Measurements from ENCODE around the gene CTIF.

The CTIF gene

DNA sequence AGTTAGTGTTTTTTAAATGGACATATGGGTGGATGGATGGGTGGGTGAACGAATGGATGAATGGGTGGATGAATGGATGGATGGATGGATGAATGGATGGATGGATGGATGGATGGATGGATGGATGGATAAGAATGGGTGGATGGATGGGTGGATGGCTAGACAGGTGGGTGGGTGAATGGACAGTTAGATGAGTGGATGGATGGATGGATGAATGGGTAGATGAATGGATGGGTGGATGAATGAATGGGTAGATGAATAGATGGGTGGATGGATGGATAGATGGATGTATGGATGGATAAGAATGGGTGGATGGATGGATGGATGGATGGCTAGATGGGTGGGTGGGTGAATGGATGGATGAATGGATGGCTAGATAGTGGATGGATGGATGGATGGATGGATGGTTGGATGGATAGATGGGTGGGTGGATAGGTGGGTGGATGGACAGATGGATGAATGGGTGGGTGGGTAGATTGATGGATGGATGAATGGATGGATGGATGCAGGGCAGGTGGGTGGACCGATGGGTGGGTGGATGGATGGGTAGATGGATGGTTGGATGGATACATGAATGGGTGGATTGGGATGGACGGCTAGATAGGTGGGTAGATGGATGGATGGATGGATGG is 64.0 kb downstream of the CTIF start:
- DNase-seq (ENCODE audit: low read depth), result no peak

DNA sequence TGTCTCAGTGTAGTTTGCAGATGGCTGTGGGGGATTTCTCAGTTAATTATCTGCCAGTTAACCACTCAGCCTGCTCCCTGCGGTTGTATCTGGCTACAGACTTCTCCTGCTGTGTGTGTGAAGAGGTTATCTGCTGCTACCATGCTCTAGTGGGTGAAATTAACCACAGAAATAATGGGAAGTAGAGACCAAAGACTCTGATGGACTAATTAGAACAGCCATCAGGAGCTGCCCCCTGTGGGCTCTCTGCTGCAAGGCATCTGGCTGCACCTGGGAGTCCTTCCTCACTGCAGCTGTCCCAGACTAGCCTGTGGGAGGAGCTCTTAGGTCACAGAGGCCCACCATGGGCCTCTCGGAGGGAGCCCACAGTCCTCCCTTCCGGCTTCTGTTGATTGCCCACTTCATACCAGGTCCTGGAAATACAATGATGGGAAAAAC is 66.6 kb downstream of the CTIF start:
- DNase-seq (ENCODE audit: low read depth), result no peak

DNA sequence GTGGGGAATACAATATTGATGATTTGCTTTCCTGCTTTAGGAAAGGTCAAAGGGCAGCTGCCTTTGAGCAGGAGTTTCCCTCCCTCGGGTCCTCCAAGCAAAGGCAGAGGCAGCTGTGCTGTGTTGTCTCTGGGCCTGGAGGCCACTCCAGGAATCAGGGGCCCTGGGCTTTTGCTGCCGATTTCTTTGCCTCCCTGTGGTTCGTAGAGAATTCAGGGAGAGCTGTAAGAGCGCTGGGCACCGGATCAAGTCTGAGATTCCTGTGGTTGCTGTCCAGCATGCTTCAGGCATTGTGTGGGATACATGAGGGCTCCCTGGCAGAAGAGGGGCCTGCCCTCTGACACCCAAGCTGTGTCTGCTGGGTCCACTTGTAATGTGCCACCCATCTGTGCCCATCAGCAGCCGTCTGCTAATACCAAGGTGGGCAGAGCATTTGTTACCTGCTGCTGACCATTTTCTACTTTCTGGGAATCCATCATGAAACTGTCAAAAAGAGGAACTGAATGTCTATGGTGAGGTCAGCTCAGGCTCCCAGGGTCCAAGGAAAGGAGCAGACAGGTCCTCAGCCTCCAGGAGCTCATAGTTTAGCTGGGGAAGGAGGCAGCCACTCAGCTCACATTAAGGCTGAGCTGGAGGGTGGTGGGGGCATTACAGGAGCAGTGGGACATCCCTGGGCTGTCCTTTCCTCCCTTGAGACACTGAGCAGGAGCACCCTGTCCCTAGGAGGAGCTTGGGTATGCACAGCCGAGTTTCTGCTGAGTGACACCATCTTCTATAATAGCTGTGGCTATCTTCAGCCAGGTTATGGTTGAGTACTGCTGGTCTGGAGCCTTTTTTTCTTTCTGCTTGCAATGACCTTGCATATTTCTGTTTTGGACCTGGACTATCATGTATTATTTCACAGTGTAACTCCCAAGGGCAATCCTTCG is 68.5 kb downstream of the CTIF start:
- no peak for DNase-seq (ENCODE audit: low read depth)

DNA sequence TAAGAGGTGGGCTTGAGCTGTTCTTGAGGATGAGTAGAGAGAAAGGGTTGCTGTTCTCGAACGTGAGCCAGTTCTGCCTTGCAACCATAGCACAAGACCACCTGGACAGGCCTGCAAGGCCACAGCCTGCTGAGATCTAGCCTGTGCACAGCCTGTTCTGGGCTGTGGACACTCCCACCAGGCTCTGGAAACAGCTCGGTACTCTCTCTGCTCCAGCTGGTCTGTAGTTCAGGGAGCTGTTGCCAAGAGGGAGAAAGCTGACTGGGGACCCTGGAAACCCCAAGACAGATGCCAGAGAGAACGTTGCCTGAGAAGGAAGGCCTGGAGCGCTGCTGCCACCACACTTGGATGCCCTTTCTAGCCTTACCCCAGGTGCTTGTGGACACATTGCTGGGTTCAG is 69.8 kb downstream of the CTIF start:
- no peak for DNase-seq (ENCODE audit: low read depth)

DNA sequence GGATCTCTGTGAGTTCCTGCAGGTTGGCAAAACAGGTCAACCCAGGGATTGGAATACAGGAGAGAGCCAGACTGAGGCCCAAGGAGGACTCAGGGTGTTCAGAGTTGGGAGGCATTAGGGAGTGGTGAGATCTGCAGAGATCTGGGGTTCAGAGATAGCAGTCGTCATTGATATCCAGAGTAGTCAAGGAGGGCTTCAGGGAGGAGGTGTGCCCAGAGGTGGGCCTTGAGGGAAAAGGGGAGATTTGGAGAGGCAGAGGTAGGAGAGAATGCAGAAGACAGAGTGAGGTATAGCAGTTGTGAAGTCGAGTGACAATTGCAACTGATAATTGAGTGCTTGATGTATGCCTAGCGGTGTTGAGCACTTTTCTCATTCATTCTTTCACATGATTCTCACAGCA is 70.3 kb downstream of the CTIF start:
- no peak for DNase-seq (ENCODE audit: low read depth)

DNA sequence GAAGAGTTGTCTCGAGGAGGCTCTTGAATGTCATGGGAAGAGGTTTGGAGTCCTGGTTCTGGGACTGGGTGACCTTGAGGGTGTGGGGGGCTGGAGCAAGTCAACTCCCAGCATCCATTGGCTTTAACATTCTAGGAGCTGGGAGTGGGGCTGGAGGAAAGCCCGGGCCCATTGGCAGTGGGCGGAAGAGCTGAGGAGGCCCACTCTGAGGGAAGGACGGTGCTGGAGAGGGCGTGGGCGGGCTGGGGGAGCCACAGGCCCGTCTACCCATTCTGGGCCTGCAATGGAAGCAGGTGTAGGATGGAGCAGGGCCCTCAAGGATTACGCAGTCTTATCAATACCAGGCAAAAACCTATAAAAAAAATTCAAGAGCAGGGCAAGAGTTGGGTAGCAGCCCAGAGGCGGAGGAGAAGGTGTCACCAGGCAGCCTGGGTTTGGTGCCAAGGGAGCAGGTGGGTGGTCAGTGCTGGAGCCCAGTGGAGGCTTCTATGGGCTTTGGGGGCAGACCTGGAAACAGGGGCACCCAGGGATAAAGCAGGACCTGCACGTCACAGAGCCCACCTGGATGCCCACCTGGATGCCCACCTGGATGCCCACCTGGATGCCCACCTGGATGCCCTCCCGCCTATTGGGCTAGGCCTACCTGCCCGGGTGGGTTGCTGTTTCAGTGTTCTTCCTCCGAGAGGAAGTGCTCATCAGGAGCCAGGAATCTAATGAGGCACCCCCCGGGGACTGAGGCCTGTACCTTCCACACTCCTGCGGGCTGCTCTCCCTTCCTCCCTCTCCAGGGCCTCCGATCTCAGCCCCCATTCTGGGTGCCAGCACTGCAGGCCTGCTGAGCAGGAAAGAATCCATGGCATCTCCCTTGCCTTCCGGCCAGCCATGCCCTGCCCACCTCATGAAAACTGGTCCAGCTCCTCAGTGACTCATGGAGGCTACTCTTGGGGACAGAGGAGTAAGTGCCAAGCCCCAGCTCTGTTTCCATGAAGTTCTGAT is 71.3 kb downstream of the CTIF start:
- no peak for DNase-seq (ENCODE audit: low read depth)

DNA sequence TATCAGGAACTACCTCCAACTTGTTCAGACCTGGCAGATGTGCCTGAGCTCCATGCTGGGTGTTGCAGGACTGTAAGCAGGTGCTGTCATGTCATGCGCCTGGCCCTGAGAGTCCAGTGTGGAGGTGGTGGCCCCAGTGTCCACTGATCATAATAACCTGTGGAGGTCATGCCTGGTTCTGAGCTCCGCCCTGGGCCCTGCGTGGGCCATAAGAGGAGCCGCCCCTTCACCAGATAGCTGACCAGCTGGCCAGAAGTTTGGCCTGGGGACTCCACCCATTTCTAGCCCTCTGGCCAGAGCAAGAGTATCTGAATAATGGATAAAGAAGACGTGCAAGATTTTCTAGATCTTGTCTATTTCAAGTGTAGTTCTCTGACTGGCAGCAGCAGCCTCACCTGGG is 72.4 kb downstream of the CTIF start:
- no peak for DNase-seq (ENCODE audit: low read depth)

DNA sequence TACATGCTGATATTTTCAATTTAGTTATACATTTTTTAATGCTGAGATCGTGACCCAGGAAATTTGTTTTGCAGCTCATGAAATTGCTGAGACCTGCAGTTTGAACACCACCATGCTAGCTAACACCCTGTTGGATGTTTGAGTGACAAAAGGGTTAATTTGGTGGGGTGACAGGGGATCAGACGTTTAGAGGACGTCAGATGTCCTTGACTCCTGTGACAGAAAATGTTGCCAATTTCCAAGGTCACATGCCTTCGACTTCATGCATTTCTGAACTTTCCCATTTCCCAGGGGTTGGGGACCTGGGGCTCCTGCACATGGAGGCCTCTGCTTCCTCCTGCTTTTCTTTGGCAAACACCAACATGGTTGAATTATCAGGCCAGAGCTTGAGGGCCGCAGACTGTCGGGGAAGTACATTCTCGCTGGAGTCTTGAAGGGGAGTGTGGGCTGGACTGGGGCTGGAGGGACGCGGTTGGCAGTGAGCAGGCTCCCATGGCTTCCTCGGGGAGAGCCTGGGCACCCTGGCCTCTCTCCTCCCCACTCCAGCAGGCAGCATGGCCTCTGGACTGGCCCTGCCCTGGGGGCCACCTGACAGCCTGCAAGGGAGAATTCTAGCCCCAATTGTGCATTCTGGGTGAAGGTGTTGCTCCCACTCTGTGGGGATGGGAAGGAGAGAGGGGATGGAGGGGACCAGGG is 73.1 kb downstream of the CTIF start:
- DNase-seq (ENCODE audit: low read depth), result no peak

DNA sequence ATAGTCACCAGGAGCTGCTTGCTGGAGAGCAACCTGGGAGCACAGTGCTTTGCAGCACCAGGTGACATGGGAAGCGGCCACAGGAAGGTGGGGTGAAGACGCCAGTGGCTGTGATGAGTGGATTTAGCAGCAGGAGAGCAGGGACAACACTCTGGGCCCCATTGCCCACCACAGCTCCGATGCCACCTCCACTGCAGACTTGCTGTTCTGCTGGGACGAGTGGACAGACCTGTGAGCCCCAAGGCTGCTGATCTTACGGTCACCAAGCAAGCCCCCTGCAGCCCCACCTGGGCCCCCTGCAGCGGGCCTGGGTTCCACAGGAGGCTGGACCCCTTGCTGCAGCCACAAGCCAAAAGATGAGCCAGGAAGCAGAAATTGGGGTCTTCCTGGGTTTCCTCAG is 73.7 kb downstream of the CTIF start:
- DNase-seq (ENCODE audit: low read depth), result no peak

DNA sequence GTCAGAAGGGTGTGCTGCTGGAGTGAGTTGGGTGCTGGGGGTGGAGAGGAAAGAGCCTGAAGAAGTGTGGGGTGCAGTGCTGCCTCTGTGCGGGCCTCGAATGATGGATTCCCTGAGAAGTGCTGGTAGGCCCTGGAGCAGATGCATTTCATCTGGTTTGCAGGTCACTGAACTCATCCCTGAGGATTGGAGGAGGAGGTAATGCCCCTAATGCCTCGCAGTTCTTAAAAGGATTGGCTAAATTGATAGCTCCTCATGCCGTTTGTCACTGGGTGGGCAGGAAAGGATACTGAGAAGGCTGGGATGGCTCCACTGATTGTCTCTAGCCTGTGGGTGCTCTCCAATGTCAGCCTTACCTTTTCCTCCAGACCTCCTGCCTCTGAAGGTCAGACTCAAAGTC is 74.1 kb downstream of the CTIF start:
- no peak for DNase-seq (ENCODE audit: low read depth)

DNA sequence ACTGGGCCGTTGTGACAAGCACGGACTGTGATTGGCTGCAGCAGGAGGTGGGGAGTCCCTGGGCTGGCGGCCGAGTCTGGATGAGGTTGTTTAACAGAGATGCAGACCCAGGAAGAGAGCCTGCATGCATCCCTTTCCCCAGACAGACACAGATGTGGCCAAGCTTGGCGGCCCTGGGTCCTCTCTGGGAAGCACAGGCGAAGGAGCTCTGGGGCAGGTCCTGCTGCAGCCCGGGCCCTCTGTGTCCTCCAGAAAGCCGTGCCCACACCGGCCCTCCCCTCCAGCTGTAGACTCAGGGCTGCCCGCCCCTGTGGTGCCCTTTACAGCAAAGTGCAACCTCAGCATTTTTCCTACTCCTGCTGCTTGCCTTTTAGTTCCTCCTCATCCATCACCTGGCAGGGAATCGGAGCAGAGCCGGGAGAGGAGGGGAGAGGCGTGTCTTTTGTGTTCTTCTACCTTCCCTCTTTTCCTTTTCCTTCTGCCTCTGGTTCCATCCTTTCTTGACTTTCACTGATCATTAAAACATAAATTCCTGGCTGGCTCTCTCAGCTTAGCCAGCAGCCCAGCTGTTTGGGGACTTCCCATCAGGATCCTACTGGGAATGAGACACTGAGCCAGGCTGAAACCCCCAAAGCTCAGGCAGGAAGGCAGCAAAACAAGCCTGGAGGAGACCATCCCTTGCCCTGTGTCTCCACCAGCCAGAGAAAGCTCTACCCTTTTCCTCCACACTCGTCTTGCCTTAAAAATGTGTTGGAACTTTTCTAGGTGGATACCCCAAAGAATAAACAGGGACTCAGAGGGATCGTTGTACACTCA is 75.0 kb downstream of the CTIF start:
- no peak for DNase-seq (ENCODE audit: low read depth)

DNA sequence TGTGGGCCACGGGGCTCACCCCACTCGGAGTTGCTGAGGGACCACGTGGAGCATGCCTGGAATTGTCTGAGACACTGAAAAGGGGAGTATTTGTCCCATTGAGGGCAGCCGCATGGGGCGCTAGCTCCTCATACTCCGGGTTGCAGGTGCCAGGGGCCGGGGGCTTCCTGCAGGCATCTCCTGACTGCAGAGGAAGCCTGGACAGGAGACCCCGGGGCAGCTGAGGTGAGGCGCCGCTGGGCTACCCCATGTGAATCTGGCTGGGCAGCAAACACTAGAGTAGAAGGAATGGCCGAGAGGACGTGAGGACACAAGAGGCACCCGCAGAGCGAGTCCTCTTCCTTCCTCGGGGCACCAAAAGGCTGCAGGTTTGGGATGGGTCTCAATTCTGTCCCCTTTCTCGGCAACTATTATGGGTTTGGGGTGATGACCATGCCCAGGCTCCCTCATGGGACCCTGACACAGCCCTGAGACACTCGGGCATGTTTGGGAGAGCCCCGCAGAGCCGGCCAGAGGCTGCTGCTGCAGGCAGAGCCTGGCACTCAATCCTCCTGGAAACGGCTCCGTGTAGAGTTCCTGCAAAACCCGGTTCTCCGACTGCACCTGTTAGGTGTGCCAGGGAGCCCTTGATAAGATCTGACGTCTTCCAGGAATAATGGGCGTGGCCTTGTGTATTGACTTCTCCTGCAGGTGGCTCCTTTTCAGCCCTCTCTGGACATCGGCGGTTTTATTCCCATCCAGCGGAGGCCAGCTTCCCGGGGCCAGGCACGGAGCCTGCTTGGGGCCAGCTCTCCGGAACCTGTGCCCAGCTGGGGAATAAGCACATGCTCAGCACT is 77.0 kb downstream of the CTIF start:
- DNase-seq (ENCODE audit: low read depth), result no peak

DNA sequence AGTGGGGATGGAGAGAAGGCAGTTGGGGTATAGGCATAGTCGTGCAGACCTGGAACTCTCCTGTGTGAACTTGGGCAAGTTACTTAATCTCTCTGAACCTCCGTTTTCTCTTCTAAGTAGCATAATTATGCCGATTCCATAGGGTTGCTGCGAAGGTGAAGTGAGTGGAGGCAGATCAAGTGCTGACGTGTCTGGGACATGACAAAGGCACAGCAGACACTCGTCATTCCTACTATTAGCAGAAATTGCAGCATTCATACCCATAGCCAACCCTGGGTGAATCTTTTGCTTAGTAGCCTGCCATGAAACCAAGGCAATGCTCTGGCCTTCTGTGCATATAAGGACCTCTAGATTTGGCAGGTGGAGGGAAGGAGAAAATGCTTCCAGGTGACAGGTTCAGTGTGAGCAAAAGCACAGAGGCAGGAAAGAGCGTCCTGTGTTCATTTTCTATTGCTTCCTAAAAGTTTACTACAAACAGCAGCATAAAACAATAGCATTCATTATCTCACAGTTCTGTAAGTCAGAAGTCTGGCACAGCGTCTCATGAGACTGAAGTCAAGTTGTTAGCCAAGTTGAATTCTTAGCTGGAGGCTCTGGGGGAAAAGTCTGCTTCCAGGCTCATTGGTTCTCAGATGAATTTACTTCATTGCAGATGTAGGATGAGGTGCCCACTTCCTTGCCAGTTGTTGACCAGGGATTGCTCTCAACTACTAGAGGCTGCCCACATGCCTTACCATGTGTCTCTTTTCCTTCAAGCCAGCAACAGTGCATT is 77.8 kb downstream of the CTIF start:
- no peak for DNase-seq (ENCODE audit: low read depth)

DNA sequence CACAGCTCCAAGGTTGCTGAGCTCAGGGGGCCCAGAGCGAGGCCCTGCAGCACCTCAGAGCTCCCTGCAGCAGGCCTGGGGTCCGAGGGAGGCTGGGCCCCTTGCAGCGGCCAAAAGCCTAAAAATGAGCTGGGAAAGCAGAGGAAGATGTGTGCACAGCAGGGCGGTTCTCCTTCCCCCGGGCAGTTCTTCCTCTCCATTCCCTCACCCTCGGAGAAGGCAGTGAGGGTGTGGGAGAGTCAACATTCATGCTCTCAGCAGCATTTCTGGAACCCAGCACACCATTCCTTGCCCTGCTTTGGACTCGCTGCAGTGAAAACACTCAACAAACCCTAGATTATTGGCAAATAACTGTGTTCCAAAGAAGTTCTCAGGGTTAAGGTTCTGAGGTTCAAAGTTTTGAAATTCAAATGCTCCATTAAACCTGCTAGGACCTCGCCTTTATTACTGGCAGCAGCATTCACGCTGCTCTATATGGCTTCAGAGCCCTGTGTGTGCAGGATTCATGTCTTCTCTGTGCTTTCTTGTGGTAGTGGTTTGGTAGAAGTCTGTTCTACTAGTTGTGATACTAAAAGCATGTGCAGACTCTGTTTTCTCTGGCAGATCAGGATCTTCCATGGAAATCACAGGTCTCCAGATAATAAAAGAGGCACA is 79.1 kb downstream of the CTIF start:
- DNase-seq (ENCODE audit: low read depth), result no peak

DNA sequence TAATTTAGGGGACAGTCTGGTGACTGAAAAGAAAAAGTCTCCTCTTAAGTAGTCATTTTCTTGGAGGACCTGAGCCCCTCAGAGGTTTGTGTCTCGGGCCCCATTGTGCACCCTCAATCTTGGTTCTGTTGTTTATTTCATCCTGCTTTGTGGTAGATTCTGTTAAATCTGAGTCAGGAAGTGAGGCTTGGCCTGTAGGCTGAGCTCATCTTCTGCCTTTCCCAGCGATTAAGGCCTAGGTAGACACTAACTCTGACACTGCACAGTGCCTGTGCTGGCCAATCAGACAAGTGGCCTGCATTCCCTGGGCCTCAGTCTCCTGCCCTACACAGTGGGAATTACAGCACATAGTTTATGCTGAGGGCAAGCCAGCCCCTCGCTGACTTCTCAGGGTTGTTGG is 80.2 kb downstream of the CTIF start:
- no peak for DNase-seq (ENCODE audit: low read depth)

DNA sequence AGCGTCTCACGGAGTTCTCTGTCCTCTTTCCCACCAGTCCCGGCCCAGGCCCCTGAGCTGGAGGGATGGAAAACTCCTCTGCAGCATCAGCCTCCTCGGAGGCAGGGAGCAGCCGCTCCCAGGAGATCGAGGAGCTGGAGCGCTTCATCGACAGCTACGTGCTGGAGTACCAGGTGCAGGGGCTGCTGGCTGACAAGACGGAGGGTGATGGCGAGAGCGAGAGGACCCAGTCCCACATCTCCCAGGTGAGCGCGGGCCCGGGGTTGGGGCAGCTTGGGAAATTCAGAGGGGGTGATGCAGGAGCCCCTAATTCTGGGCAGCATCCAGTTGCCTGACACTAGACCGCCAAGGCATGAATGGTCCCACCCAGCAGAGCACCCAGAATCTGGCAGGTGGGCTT is 80.7 kb downstream of the CTIF start:
- DNase-seq (ENCODE audit: low read depth), result no peak

DNA sequence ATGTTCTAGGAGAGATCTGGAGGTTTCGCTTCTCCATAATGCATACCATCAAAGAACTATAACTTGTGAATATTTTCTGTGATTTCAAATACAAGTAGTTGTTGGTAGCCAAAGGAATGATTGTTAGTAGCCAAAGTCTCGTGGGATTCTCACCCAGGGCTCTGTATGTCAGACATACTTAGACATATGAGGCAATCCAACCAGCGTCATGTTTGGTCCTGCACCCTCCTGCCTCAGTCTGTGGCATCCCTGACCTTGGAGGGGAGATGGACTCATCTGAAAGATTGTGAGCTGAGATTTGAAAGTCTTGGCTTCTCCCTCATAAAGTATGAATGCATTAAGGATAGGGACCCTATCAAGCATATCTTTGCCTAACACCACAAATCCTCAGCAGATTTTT is 81.2 kb downstream of the CTIF start:
- DNase-seq (ENCODE audit: low read depth), result no peak

DNA sequence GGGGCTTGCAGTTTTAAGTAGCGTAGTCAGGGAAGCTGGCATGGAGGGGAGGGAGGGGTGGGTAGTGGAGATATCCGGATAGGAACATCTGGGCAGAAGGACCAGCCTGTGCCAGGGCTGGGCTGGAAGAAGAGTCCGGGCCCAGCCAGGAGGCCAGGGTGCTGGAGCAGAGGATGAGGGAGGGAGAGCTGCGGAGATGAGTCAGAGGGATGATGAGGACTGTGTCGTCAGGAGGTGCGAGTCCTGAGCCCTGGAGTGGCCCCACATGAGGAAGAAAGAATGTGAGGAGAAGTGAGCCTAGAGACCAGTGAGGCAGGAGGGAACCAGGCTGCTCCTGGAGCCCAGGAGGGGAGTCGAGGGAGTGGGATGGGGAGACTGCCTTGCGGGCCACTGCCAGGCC is 82.4 kb downstream of the CTIF start:
- no peak for DNase-seq (ENCODE audit: low read depth)
